Measurements from ENCODE around the gene KREMEN2. TPM values are rescaled to one million over a fixed set of nuclear protein-coding genes. Genes with fewer than 3 reads are reported as not detected.
"Not testable (repeated sequence)": the region's sequence is repeated elsewhere in the genome, so short reads cannot be mapped to it uniquely, and the experiment has no call there.

KREMEN2 gene
- total RNA-seq, 1 donor from 2014 or later = 0.04 TPM

DNA sequence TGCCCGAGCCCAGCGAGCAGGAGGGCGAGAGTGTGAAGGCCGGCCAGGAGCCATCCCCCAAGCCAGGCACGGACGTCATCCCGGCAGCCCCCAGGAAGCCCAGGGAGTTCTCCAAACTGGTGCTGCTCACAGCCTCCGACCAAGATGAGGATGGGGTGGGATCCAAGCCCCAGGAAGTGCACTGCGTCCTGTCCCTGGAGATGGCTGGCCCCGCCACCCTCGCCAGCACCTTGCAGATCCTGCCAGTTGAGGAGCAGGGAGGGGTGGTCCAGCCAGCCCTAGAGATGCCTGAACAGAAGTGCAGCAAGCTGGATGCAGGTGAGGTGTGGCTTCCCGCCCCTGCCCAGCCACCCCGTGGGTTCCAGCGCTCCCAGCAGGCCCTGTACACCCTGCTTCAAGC is 34.4 kb upstream of the KREMEN2 start:
- no peak for TF ChIP-seq CTCF (IDR thresholded peaks at IDR 0.05; ENCODE audit: insufficient read depth, low read length, poor library complexity, severe bottlenecking)
- no peaks in the 10 kb centered on the region for H3K36me3 ChIP-seq (ENCODE audit: control insufficient read depth, insufficient read depth, low read length)
- H3K4me3 ChIP-seq (ENCODE audit: low read depth, low read length) = no peak overlapping the region
- no peak for DNase-seq (ENCODE audit: low read depth)
- H3K27me3 ChIP-seq (ENCODE audit: control insufficient read depth, insufficient read depth, low read length) = no peaks in the 10 kb centered on the region

GRCh38 chr16:2930236-2930635 is 33.8 kb upstream of the KREMEN2 start:
- no peak for TF ChIP-seq CTCF (IDR thresholded peaks at IDR 0.05; ENCODE audit: insufficient read depth, low read length, poor library complexity, severe bottlenecking)
- no peaks in the 10 kb centered on the region for H3K36me3 ChIP-seq (ENCODE audit: control insufficient read depth, insufficient read depth, low read length)
- H3K4me3 ChIP-seq (ENCODE audit: low read depth, low read length) = no peak overlapping the region
- H3K27me3 ChIP-seq (ENCODE audit: control insufficient read depth, insufficient read depth, low read length) = no peaks in the 10 kb centered on the region
- DNase-seq (ENCODE audit: low read depth) = no peak

- not testable (repeated sequence) for H3K27me3 ChIP-seq (ENCODE audit: control insufficient read depth, insufficient read depth, low read length); H3K4me3 ChIP-seq (ENCODE audit: low read depth, low read length); H3K36me3 ChIP-seq (ENCODE audit: control insufficient read depth, insufficient read depth, low read length); DNase-seq (ENCODE audit: low read depth)
These were observed 32.7 kb upstream of the KREMEN2 start for GRCh38 chr16:2931231-2931914.

GRCh38 chr16:2933136-2933535 is 30.9 kb upstream of the KREMEN2 start:
- H3K4me3 ChIP-seq (ENCODE audit: low read depth, low read length) = no peak overlapping the region
- H3K36me3 ChIP-seq (ENCODE audit: control insufficient read depth, insufficient read depth, low read length) = no peaks in the 10 kb centered on the region
- no peaks in the 10 kb centered on the region for H3K27me3 ChIP-seq (ENCODE audit: control insufficient read depth, insufficient read depth, low read length)
- TF ChIP-seq CTCF (IDR thresholded peaks at IDR 0.05; ENCODE audit: insufficient read depth, low read length, poor library complexity, severe bottlenecking) = no peak
- no peak for DNase-seq (ENCODE audit: low read depth)

DNA sequence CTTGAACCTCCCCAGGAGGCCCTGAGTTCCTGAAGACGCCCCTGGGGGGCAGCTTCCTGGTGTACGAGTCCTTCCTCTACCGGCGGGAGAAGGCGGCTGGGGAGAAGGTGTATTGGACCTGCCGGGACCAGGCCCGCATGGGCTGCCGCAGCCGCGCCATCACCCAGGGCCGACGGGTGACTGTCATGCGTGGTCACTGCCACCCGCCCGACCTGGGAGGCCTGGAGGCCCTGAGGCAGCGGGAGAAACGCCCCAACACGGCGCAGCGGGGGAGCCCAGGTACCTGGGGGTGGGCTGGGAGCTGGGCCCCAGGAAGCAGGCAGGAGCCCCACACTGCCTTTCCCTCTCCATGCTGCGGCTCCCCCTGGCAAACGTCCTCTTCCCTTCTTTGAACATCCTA is 30.4 kb upstream of the KREMEN2 start:
- no peak for DNase-seq (ENCODE audit: low read depth)
- no peak for TF ChIP-seq CTCF (IDR thresholded peaks at IDR 0.05; ENCODE audit: insufficient read depth, low read length, poor library complexity, severe bottlenecking)
- Histone ChIP-seq H3K36me3 (ENCODE audit: control insufficient read depth, insufficient read depth, low read length) (no peaks in the 10 kb centered on the region), H3K27me3 (ENCODE audit: control insufficient read depth, insufficient read depth, low read length) (no peaks in the 10 kb centered on the region), H3K4me3 (ENCODE audit: low read depth, low read length) (no peak overlapping the region)

- no peaks in the 10 kb centered on the region for H3K36me3 ChIP-seq (ENCODE audit: control insufficient read depth, insufficient read depth, low read length)
- H3K27me3 ChIP-seq (ENCODE audit: control insufficient read depth, insufficient read depth, low read length) = no peaks in the 10 kb centered on the region
- no peak overlapping the region for H3K4me3 ChIP-seq (ENCODE audit: low read depth, low read length)
- TF ChIP-seq CTCF (IDR thresholded peaks at IDR 0.05; ENCODE audit: insufficient read depth, low read length, poor library complexity, severe bottlenecking) = no peak
- DNase-seq (ENCODE audit: low read depth) = no peak
These were observed 29.6 kb upstream of the KREMEN2 start for GRCh38 chr16:2934450-2934849.
